WTC11 (cell line): Measurements from ENCODE around the gene HACD2.

Source experiments
- JUN ChIP-seq: sonication (generic); formaldehyde crosslinking; IDR thresholded peaks from 2 replicates; pipeline ENCODE4 v1.8.0; 2023; ENCODE audit warnings: mild to moderate bottlenecking, missing genetic modification reagents
- TP53 ChIP-seq: sonication (generic); formaldehyde crosslinking; IDR thresholded peaks from 2 replicates; pipeline ENCODE4 v1.8.1; 2023; ENCODE audit warnings: mild to moderate bottlenecking, missing genetic modification reagents
- ZNF263 ChIP-seq: sonication (generic); formaldehyde crosslinking; IDR thresholded peaks from 2 replicates; pipeline ENCODE4 v1.8.1; 2022; ENCODE audit warnings: low read depth, mild to moderate bottlenecking, moderate library complexity, missing genetic modification reagents
- TF ChIP-seq, protein P1 (sequence below): sonication (generic); formaldehyde crosslinking; IDR thresholded peaks from 2 replicates; pipeline ENCODE4 v1.8.1; 2023; ENCODE audit warnings: mild to moderate bottlenecking, missing genetic modification reagents, moderate library complexity
- TF ChIP-seq, protein P2 (sequence below): fragments of 200-600 bp; IDR thresholded peaks from 2 replicates; pipeline ENCODE4 v1.8.0; 2022; ENCODE audit warnings: antibody characterized with exemption
- TF ChIP-seq, protein P3 (sequence below): sonication (generic); formaldehyde crosslinking; IDR thresholded peaks from 2 replicates; pipeline ENCODE4 v1.8.0; 2022; ENCODE audit warnings: mild to moderate bottlenecking, missing genetic modification reagents
- TF ChIP-seq, protein P4 (sequence below): sonication (generic); formaldehyde crosslinking; IDR thresholded peaks from 2 replicates; pipeline ENCODE4 v1.8.1; 2023; ENCODE audit warnings: mild to moderate bottlenecking, missing genetic modification reagents, borderline replicate concordance
- TF ChIP-seq, protein P5 (sequence below): sonication (generic); formaldehyde crosslinking; IDR thresholded peaks from 2 replicates; pipeline ENCODE4 v1.8.1; 2022; ENCODE audit warnings: low read depth, mild to moderate bottlenecking, moderate library complexity, missing genetic modification reagents, borderline replicate concordance

DNA sequence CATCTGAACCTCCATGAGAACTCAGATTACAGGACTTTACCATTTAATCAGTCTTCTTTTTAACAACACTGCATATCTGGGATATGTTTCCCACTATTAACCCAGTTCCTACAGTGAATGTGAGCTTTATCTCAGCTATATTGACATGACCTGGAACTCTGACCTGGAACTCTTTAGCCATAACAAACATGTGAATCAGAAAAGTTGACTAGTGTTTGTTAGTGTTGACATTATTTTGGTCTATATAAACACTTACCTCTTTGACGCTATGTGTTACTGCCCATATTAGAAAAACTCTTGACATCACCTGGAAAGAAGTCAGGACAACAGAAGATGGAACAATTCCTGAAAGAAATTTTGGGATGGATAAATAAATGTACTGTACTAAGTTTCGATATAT, 56.7 kb downstream of the HACD2 start:
- TF ChIP-seq, protein P1, sequence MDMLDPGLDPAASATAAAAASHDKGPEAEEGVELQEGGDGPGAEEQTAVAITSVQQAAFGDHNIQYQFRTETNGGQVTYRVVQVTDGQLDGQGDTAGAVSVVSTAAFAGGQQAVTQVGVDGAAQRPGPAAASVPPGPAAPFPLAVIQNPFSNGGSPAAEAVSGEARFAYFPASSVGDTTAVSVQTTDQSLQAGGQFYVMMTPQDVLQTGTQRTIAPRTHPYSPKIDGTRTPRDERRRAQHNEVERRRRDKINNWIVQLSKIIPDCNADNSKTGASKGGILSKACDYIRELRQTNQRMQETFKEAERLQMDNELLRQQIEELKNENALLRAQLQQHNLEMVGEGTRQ (CRISPR knock-in tag): no peak
- TF ChIP-seq, protein P2, sequence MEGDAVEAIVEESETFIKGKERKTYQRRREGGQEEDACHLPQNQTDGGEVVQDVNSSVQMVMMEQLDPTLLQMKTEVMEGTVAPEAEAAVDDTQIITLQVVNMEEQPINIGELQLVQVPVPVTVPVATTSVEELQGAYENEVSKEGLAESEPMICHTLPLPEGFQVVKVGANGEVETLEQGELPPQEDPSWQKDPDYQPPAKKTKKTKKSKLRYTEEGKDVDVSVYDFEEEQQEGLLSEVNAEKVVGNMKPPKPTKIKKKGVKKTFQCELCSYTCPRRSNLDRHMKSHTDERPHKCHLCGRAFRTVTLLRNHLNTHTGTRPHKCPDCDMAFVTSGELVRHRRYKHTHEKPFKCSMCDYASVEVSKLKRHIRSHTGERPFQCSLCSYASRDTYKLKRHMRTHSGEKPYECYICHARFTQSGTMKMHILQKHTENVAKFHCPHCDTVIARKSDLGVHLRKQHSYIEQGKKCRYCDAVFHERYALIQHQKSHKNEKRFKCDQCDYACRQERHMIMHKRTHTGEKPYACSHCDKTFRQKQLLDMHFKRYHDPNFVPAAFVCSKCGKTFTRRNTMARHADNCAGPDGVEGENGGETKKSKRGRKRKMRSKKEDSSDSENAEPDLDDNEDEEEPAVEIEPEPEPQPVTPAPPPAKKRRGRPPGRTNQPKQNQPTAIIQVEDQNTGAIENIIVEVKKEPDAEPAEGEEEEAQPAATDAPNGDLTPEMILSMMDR: no peak
- no peak for TF ChIP-seq JUN (CRISPR knock-in tag)
- TF ChIP-seq, protein P3, sequence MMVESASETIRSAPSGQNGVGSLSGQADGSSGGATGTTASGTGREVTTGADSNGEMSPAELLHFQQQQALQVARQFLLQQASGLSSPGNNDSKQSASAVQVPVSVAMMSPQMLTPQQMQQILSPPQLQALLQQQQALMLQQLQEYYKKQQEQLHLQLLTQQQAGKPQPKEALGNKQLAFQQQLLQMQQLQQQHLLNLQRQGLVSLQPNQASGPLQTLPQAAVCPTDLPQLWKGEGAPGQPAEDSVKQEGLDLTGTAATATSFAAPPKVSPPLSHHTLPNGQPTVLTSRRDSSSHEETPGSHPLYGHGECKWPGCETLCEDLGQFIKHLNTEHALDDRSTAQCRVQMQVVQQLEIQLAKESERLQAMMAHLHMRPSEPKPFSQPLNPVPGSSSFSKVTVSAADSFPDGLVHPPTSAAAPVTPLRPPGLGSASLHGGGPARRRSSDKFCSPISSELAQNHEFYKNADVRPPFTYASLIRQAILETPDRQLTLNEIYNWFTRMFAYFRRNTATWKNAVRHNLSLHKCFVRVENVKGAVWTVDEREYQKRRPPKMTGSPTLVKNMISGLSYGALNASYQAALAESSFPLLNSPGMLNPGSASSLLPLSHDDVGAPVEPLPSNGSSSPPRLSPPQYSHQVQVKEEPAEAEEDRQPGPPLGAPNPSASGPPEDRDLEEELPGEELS (CRISPR knock-in tag): no peak
- TF ChIP-seq, protein P4, sequence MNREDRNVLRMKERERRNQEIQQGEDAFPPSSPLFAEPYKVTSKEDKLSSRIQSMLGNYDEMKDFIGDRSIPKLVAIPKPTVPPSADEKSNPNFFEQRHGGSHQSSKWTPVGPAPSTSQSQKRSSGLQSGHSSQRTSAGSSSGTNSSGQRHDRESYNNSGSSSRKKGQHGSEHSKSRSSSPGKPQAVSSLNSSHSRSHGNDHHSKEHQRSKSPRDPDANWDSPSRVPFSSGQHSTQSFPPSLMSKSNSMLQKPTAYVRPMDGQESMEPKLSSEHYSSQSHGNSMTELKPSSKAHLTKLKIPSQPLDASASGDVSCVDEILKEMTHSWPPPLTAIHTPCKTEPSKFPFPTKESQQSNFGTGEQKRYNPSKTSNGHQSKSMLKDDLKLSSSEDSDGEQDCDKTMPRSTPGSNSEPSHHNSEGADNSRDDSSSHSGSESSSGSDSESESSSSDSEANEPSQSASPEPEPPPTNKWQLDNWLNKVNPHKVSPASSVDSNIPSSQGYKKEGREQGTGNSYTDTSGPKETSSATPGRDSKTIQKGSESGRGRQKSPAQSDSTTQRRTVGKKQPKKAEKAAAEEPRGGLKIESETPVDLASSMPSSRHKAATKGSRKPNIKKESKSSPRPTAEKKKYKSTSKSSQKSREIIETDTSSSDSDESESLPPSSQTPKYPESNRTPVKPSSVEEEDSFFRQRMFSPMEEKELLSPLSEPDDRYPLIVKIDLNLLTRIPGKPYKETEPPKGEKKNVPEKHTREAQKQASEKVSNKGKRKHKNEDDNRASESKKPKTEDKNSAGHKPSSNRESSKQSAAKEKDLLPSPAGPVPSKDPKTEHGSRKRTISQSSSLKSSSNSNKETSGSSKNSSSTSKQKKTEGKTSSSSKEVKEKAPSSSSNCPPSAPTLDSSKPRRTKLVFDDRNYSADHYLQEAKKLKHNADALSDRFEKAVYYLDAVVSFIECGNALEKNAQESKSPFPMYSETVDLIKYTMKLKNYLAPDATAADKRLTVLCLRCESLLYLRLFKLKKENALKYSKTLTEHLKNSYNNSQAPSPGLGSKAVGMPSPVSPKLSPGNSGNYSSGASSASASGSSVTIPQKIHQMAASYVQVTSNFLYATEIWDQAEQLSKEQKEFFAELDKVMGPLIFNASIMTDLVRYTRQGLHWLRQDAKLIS: no peak
- TF ChIP-seq TP53 (CRISPR knock-in tag): no peak
- no peak for TF ChIP-seq ZNF263
- TF ChIP-seq, protein P5, sequence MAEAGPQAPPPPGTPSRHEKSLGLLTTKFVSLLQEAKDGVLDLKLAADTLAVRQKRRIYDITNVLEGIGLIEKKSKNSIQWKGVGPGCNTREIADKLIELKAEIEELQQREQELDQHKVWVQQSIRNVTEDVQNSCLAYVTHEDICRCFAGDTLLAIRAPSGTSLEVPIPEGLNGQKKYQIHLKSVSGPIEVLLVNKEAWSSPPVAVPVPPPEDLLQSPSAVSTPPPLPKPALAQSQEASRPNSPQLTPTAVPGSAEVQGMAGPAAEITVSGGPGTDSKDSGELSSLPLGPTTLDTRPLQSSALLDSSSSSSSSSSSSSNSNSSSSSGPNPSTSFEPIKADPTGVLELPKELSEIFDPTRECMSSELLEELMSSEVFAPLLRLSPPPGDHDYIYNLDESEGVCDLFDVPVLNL: no peak
